Measurements from ENCODE around the gene VPREB3.
"Not testable (repeated sequence)": the region's sequence is repeated elsewhere in the genome, so short reads cannot be mapped to it uniquely, and the experiment has no call there.

VPREB3 gene

GRCh38 chr22:23743303-23743705 lies 10.9 kb downstream of the VPREB3 start:
- DNase-seq (ENCODE audit: low read depth, low spot score), result no peak

GRCh38 chr22:23742505-23743264 lies 11.5 kb downstream of the VPREB3 start:
- no peak for TF ChIP-seq CTCF (IDR thresholded peaks at IDR 0.05; ENCODE audit: insufficient read depth, low read length, missing control alignments)
- CTCF ChIA-PET, result no interaction called here
- no peak for DNase-seq (ENCODE audit: low read depth, low spot score)
- H3K4me3 ChIP-seq (ENCODE audit: low read depth, low read length), result no peak overlapping the region
- POLR2A ChIA-PET, result no interaction called here

More at GRCh38 chr22:23743303-23743705, 10.9 kb downstream of the VPREB3 start:
- POLR2A ChIA-PET, result no interaction called here
- no peak overlapping the region for H3K4me3 ChIP-seq (ENCODE audit: low read depth, low read length)
- CTCF ChIA-PET, result interaction anchor here (2.6 kb wide), 1 partner anchor 11 kb away, joined by 5 read pairs; no protein-coding TSS in a partner anchor
- TF ChIP-seq CTCF (IDR thresholded peaks at IDR 0.05; ENCODE audit: insufficient read depth, low read length, missing control alignments), result no peak

GRCh38 chr22:23737696-23738095 lies 16.5 kb downstream of the VPREB3 start:
- no peak for DNase-seq (ENCODE audit: low read depth, low spot score)
- ChIA-PET POLR2A (no interaction called here), CTCF (interaction anchor here (1.3 kb wide), 1 partner anchor 111 kb away, joined by 3 read pairs; no protein-coding TSS in a partner anchor)
- no peak for TF ChIP-seq CTCF (IDR thresholded peaks at IDR 0.05; ENCODE audit: insufficient read depth, low read length, missing control alignments)
- H3K4me3 ChIP-seq (ENCODE audit: low read depth, low read length), result no peak overlapping the region

- not testable (repeated sequence) for H3K4me3 ChIP-seq (ENCODE audit: low read depth, low read length); DNase-seq (ENCODE audit: low read depth, low spot score)
- ChIA-PET CTCF (interaction anchor here (1.0 to 2.6 kb wide), 2 partner anchors 41 to 121 kb away, joined by 3 to 9 read pairs; no protein-coding TSS in a partner anchor), POLR2A (interaction anchor here (1.6 kb wide), 1 partner anchor 11 kb away, joined by 4 read pairs; no protein-coding TSS in a partner anchor)
These were observed 26.1 kb downstream of the VPREB3 start for GRCh38 chr22:23728108-23728507.

GRCh38 chr22:23722724-23723123 lies 31.5 kb downstream of the VPREB3 start:
- ChIA-PET CTCF (interaction anchor here (0.6 kb wide), 1 partner anchor 10 kb away, joined by 3 read pairs; no protein-coding TSS in a partner anchor), POLR2A (no interaction called here)
- no peak for DNase-seq (ENCODE audit: low read depth, low spot score)
- H3K4me3 ChIP-seq (ENCODE audit: low read depth, low read length), result no peak overlapping the region
- TF ChIP-seq CTCF (IDR thresholded peaks at IDR 0.05; ENCODE audit: insufficient read depth, low read length, missing control alignments), result no peak

- DNase-seq (ENCODE audit: low read depth, low spot score), result no peak
- ChIA-PET CTCF (interaction anchor here (0.6 kb wide), 1 partner anchor 9 kb away, joined by 3 read pairs; no protein-coding TSS in a partner anchor), POLR2A (no interaction called here)
- no peak for TF ChIP-seq CTCF (IDR thresholded peaks at IDR 0.05; ENCODE audit: insufficient read depth, low read length, missing control alignments)
- no peak overlapping the region for H3K4me3 ChIP-seq (ENCODE audit: low read depth, low read length)
These were observed 32.1 kb downstream of the VPREB3 start for GRCh38 chr22:23722160-23722559.

All from AG04449 (cell line).